HG03432 (cell line): ENCODE measurements around the gene LCNL1.
"Not testable (repeated sequence)": the region's sequence is repeated elsewhere in the genome, so short reads cannot be mapped to it uniquely, and the experiment has no call there.

ENCODE experiments used
- ATAC-seq: cut with Tn5 transposase; IDR thresholded peaks from one replicate; pipeline ENCODE4 v1.9.1; 2021; ENCODE audit warnings: mild to moderate bottlenecking, moderate library complexity; ENCODE audit not compliant: unreplicated experiment

The LCNL1 gene

GRCh38 chr9:136991993-136992818 lies 9.4 kb downstream of the LCNL1 start, which contains the start of gene PAXX:
TSS of gene PAXX (plus strand) at chr9:136992422. CDS start at chr9:136992444, 22 bp downstream.
- peak; percentile 74 for ATAC-seq

GRCh38 chr9:136992819-136993369 lies 10.1 kb downstream of the LCNL1 start:
- no peak for ATAC-seq

- no peak for ATAC-seq
Measured at GRCh38 chr9:136994180-136994887, 11.5 kb downstream of the LCNL1 start.

GRCh38 chr9:136994888-136995230 lies 12.1 kb downstream of the LCNL1 start:
- no peak for ATAC-seq

GRCh38 chr9:136995362-136995761 lies 12.6 kb downstream of the LCNL1 start:
- ATAC-seq: no peak

GRCh38 chr9:136995772-136996311 lies 13.0 kb downstream of the LCNL1 start:
- ATAC-seq: no peak

GRCh38 chr9:136996361-136997292 lies 13.8 kb downstream of the LCNL1 start, which contains the start of gene CLIC3:
TSS of gene CLIC3 (minus strand) at chr9:136996568. CDS start at chr9:136996543, 25 bp downstream.
- ATAC-seq: no peak

- no peak for ATAC-seq
Measured at GRCh38 chr9:136997371-136997770, 14.6 kb downstream of the LCNL1 start.

GRCh38 chr9:136997830-136998234 lies 15.0 kb downstream of the LCNL1 start:
- no peak for ATAC-seq

- ATAC-seq: no peak
Measured at GRCh38 chr9:137000177-137000930, 17.6 kb downstream of the LCNL1 start.

GRCh38 chr9:137001857-137002645 lies 19.3 kb downstream of the LCNL1 start:
- ATAC-seq: no peak

- ATAC-seq: no peak
Measured at GRCh38 chr9:137002646-137003041, 19.9 kb downstream of the LCNL1 start.

- ATAC-seq: not testable (repeated sequence)
Measured at GRCh38 chr9:137004285-137004684, 21.5 kb downstream of the LCNL1 start.

GRCh38 chr9:137006116-137007003 lies 23.6 kb downstream of the LCNL1 start:
- ATAC-seq: no peak

GRCh38 chr9:137007108-137007815 lies 24.5 kb downstream of the LCNL1 start:
- ATAC-seq: no peak

- ATAC-seq: no peak
Measured at GRCh38 chr9:137007816-137008270, 25.1 kb downstream of the LCNL1 start.

- no peak for ATAC-seq
Measured at GRCh38 chr9:137008312-137008711, 25.5 kb downstream of the LCNL1 start.
